Naive thymus-derived CD4-positive, alpha-beta T cell (primary cell): ENCODE results near the gene GTPBP6. TPM values are rescaled to one million over a fixed set of nuclear protein-coding genes. Genes with fewer than 3 reads are reported as not detected.

Experiments used
- ATAC-seq: fragments of 150-1000 bp; cut with Tn5 transposase; 2 replicates; pipeline ENCODE4 v1.10.0; 2021; ENCODE audit warnings: mild to moderate bottlenecking, moderate library complexity
- CTCF ChIA-PET: fragments of 350-600 bp; sonication (Branson Sonifier 250); formaldehyde crosslinking; loops from one replicate; lab custom pipeline; 2021; ENCODE audit warnings: antibody characterized with exemption; lab: Charles Lee
- POLR2A ChIA-PET: fragments of 350-600 bp; sonication (Branson Sonifier 250); formaldehyde crosslinking; loops from one replicate; lab custom pipeline; 2021; ENCODE audit warnings: antibody characterized with exemption, inconsistent platforms; lab: Charles Lee
- DNase-seq, 9 donors: peaks; one replicate each; pipeline versions ENCODE4 v3.0.0 to v3.0.0-alpha.2; 2020 to 2022; ENCODE audit warnings: mixed read lengths in 1 of 9
- H3K27ac ChIP-seq: one replicate; pipeline ENCODE4 v1.7.0; 2013; ENCODE audit warnings: mild to moderate bottlenecking, low read depth, low read length, moderate library complexity
- H3K27me3 ChIP-seq, 2 donors: one replicate each; pipeline ENCODE4 v1.7.0; 2013; ENCODE audit warnings: low read length in 2 of 2, mild to moderate bottlenecking in 2 of 2, moderate library complexity in 2 of 2; ENCODE audit not compliant: control insufficient read depth in 2 of 2, insufficient read depth in 2 of 2
- H3K36me3 ChIP-seq, 3 experiments: 1 replicate in 2 of 3; 2 replicates in 1 of 3; pipeline ENCODE4 v1.7.0; 2013; ENCODE audit warnings: low read length in 3 of 3, mild to moderate bottlenecking in 3 of 3, moderate library complexity in 1 of 3; ENCODE audit not compliant: insufficient read depth in 3 of 3, control insufficient read depth in 2 of 3
- H3K4me1 ChIP-seq, 2 donors: one replicate each; pipeline ENCODE4 v1.7.0; 2013; ENCODE audit warnings: low read length in 2 of 2, mild to moderate bottlenecking in 2 of 2, moderate library complexity in 1 of 2; ENCODE audit not compliant: control insufficient read depth in 2 of 2, insufficient read depth in 2 of 2
- H3K4me3 ChIP-seq: 2 replicates; pipeline ENCODE4 v1.7.0; 2013; ENCODE audit warnings: mild to moderate bottlenecking, low read length
- H3K9me3 ChIP-seq, 3 experiments: 1 replicate in 2 of 3; 2 replicates in 1 of 3; pipeline ENCODE4 v1.7.0; 2013; ENCODE audit warnings: low read length in 3 of 3; ENCODE audit not compliant: control insufficient read depth in 2 of 3
- H3K27ac Mint-ChIP-seq, 9 donors: one replicate each; pipeline ENCODE4 v1.8.0; 2020 to 2022; ENCODE audit warnings: mixed read lengths in 9 of 9, mild to moderate bottlenecking in 8 of 9, moderate library complexity in 5 of 9, inconsistent platforms in 2 of 9
- H3K27me3 Mint-ChIP-seq, 5 donors: one replicate each; pipeline ENCODE4 v1.8.0; 2021 to 2022; ENCODE audit warnings: mixed read lengths in 5 of 5, mild to moderate bottlenecking in 1 of 5
- H3K36me3 Mint-ChIP-seq, 5 donors: one replicate each; pipeline ENCODE4 v1.8.0; 2020 to 2022; ENCODE audit warnings: mixed read lengths in 5 of 5, mild to moderate bottlenecking in 3 of 5, inconsistent platforms in 1 of 5
- H3K4me1 Mint-ChIP-seq, 7 donors: one replicate each; pipeline ENCODE4 v1.8.0; 2020 to 2022; ENCODE audit warnings: mixed read lengths in 7 of 7, mild to moderate bottlenecking in 3 of 7, inconsistent platforms in 1 of 7
- H3K4me3 Mint-ChIP-seq, 10 donors: one replicate each; pipeline ENCODE4 v1.8.0; 2020 to 2022; ENCODE audit warnings: mild to moderate bottlenecking in 10 of 10, mixed read lengths in 10 of 10, moderate library complexity in 6 of 10, inconsistent platforms in 2 of 10
- H3K9me3 Mint-ChIP-seq, 11 donors: one replicate each; pipeline ENCODE4 v1.8.0; 2020 to 2022; ENCODE audit warnings: mixed read lengths in 11 of 11, mild to moderate bottlenecking in 4 of 11, inconsistent platforms in 1 of 11, moderate library complexity in 1 of 11
- intact Hi-C, 2 donors: fragments of 100-400 bp; cut with micrococcal nuclease; formaldehyde crosslinking; loops; one replicate each; pipeline ENCODE4 v1.15.1; 2023
- polyA plus RNA-seq, 2 donors: library from polyadenylated mRNA; unstranded; fragments of 300-500 nt; fragmentation: Illumina TruSeq; gene quantifications; one replicate each; pipeline ENCODE4 v1.2.3, GENCODE V29; 2021
- total RNA-seq, 6 experiments: library from RNA in 5 of 6; stranded (reverse) in 5 of 6; gene quantifications; 1 replicate in 5 of 6; 2 replicates in 1 of 6; pipeline ENCODE4 v1.2.3 and lab custom pipeline; 2021 to 2026

Gene GTPBP6
- total and polyA plus RNA-seq, 7 experiments from 2014 or later: 38.9 to 95.2 (median 73.9) TPM

DNA sequence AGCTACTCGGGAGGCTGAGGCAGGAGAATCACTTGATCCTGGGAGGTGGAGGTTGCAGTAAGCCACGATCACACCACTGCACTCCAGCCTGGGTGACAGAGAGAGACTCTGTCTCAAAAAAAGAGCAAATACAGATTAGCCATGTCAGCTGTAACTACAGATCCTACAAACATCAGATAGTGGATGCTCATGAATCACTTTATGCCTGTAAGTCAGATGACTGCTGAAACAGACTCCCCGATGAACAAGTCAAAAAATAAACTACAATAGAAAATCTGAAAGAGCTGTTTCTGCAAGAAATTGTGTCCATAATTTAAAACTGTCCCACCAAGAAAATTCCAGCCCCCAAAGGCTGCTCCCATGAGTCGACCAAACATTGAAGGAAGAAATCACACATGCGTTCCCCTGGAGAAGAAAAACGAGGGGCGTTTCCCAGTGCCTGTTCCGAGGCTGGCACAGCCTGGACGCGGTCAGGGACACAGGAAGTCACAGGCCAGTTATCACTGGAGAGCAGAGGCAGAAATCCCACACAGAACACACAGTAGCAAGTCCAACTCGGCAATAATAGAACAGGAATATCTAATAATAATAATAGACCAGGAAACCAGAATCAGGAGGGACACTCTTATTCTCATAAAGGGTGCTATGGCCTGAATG is 30.0 kb upstream of the GTPBP6 start:
- Histone ChIP-seq H3K36me3 (peaks cover 0 to 18% (median 0%) of the 10 kb centered on the region in 3 experiments), H3K27ac (no peak overlapping the region), H3K27me3 (no peaks in the 10 kb centered on the region), H3K4me3 (no peak overlapping the region), H3K9me3 (no peaks in the 10 kb centered on the region), H3K4me1 (no peaks in the 10 kb centered on the region)
- Mint-ChIP-seq H3K27ac (peak overlapping the region in 1 of 9 donors; percentile 30), H3K4me1 (peaks cover 0 to 6% (median 0%) of the 10 kb centered on the region in 7 donors), H3K36me3 (peaks cover 0 to 27% (median 4%) of the 10 kb centered on the region in 5 donors), H3K9me3 (no peaks in the 10 kb centered on the region), H3K4me3 (no peak overlapping the region), H3K27me3 (no peaks in the 10 kb centered on the region)
- ATAC-seq: no peak
- ChIA-PET POLR2A (no interaction called here), CTCF (no interaction called here)
- no peak for DNase-seq
- intact Hi-C loops: no loop called here

DNA sequence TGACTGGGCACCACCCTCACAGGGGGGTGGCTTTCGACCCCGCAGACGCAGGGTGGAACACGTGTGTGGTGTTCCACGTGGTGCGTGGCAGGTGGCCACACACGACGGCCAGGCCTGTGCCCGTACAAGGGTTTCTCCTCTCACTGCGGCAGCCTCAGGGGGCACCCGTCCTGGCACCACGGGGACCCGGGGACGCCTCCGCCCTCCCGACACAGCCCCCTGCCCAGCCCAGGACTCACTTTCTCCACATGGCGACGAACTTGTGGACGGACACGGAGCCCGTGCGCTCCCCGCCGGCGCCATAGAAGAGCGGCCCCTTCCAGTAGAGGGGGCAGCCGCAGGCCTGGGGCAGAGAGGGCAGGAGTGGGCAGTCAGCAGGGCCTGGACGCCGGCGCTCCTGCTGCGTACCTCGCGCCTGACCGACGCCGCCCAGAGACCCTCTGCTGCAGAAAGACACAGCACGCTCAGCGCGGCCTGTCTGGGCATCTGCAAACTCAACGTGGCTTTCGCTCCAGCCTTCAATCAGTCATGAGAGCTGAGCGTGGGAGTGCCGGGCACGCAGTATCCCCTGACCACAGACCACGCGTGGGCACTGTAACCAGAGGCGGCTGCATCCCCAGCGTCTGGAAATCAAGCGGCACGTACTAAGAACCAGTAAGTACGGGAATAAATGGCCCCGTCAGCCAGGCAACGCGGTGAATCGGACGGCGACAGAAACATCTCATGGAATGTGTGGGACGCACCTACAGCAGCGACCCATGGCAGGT is 28.9 kb upstream of the GTPBP6 start:
- Mint-ChIP-seq H3K9me3 (no peaks in the 10 kb centered on the region), H3K27ac (peak overlapping the region in 1 of 9 donors; percentile 8), H3K4me1 (peaks cover 0 to 6% (median 0%) of the 10 kb centered on the region in 7 donors), H3K36me3 (peaks cover 0 to 25% (median 2%) of the 10 kb centered on the region in 5 donors), H3K27me3 (no peaks in the 10 kb centered on the region), H3K4me3 (no peak overlapping the region)
- DNase-seq (no peak), ATAC-seq (peak; percentile 10)
- Histone ChIP-seq H3K27ac (no peak overlapping the region), H3K36me3 (peaks cover 0 to 18% (median 0%) of the 10 kb centered on the region in 3 experiments), H3K9me3 (no peaks in the 10 kb centered on the region), H3K27me3 (no peaks in the 10 kb centered on the region), H3K4me3 (no peak overlapping the region), H3K4me1 (no peaks in the 10 kb centered on the region)
- ChIA-PET CTCF (no interaction called here), POLR2A (no interaction called here)
- intact Hi-C loops: no loop called here

DNA sequence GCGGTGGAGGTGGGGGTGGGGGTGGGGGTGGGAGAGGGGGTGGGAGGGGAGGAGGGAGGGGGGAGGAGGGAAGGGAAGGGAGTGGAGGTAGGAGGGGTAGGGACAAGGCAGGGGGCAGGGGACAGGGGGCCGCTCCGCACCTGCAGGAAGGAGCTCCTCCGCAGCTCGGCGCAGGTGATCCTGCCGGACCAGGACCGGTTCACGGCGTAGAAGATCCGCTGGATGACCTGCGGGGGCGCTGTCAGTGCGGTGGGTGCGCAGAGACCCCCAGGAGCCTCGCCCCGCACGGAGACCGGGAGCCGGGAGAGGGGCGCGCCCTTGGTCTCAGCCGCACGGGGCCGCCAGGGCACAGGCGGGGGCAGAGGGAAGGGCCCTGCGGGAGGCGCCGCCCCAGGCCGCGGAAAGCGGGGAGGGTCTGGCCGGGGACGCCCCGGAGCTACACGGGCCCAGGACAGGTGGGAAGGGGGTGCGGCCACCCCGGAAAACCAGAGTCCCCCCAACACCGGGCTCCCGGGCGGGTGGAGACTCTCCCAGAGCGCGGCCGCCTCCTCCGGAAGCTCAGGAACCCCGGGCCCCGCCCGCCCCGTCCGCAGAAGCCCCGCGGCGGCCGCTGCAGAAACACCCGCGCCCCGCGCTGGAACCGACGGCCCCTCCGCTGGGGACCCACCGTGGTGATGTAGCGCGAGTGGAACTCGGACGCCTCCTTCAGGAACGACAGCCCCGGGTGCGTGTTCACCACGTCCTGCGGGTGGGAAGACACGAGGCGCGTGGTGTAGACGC is 27.6 kb upstream of the GTPBP6 start:
- Histone ChIP-seq H3K36me3 (peaks cover 0 to 24% (median 0%) of the 10 kb centered on the region in 3 experiments), H3K4me1 (no peaks in the 10 kb centered on the region), H3K27me3 (no peaks in the 10 kb centered on the region), H3K4me3 (no peak overlapping the region), H3K27ac (no peak overlapping the region), H3K9me3 (no peaks in the 10 kb centered on the region)
- no peak for ATAC-seq
- DNase-seq: peak in 1 of 9 donors; percentile 8
- peaks cover 0 to 26% (median 4%) of the 10 kb centered on the region in 5 donors for H3K36me3 Mint-ChIP-seq
- H3K27ac Mint-ChIP-seq: no peak overlapping the region
- intact Hi-C loops: no loop called here
- H3K9me3 Mint-ChIP-seq: peaks cover 0 to 2% (median 0%) of the 10 kb centered on the region in 11 donors
- no peaks in the 10 kb centered on the region for H3K27me3 Mint-ChIP-seq
- H3K4me1 Mint-ChIP-seq: peaks cover 0 to 6% (median 0%) of the 10 kb centered on the region in 7 donors
- POLR2A ChIA-PET: no interaction called here
- no peak overlapping the region for H3K4me3 Mint-ChIP-seq
- CTCF ChIA-PET: no interaction called here

DNA sequence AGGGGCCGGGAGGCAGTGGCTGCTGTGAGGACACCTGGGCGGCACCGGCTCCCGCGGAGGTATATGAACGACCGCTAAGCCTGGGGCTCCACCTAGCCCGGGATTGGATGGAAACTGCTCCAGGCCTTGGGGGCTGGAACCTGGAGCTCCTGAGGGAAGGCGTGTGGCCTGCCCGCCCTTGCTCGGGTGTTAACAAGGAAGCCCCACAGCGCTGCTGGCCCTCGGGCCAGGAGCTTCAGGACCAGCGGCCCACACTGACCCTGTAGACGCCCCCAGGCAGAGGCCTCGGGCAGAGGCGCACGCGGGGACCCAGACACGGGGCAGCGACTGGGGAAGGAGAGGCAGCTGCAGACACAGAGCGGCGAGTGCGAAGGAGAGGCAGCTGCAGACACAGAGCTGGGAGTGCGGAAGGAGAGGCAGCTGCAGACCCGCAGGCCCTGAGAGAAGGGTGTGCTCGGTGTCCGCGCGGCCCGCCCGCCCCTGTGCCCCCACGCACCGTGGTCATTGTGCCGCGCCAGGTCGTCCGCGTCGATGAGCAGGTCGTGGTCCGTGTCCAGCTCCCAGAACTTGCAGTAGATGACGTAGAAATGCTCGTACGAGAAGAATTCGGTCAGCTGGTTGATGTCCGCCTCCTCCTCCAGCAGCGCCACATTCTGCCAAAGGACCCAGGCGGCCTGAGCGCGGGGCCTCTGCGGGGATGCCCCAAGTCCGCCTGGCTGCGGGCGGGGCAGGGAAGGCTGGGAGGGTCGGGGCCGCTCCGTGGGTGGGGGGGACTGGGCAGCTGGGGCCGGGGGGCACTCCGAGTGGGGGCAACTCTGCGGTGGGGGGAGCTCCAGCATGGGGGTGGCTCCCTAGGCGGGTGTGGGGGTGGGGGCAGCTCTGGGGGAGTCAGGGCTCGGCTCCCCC is 26.7 kb upstream of the GTPBP6 start:
- DNase-seq: peak in 1 of 9 donors; percentile 4

DNA sequence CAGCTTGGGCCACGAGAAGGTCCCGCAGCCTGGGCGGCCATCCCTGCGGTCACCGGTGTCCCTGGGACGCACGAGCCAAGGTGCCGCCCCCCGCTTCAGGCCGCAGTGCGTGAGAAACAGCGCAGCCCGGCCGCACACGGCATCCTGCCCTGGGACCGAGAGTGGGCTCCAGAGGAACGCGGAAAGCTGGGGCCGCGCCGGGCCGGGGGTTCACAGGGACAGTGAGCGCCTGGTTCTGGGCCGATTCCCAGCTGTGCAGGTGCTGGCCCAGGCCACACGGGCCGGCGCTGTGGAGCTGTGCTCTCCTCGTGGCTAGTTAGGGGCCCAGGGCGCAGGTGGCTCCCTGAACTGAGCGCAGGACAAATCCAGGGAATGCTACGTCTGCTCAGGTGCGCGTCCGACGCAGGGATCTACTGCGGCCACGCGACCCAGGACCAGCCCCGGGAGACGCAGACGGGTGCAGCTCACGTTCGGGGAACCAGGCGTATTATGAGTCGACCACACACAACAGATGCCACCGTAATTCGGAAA is 25.8 kb upstream of the GTPBP6 start:
- POLR2A ChIA-PET: no interaction called here
- intact Hi-C loops: no loop called here
- no peaks in the 10 kb centered on the region for H3K27me3 Mint-ChIP-seq
- Histone ChIP-seq H3K27me3 (no peaks in the 10 kb centered on the region), H3K4me3 (no peak overlapping the region), H3K9me3 (no peaks in the 10 kb centered on the region), H3K27ac (no peak overlapping the region), H3K4me1 (no peaks in the 10 kb centered on the region), H3K36me3 (peaks cover 0 to 24% (median 0%) of the 10 kb centered on the region in 3 experiments)
- peaks cover 0 to 26% (median 4%) of the 10 kb centered on the region in 5 donors for H3K36me3 Mint-ChIP-seq
- CTCF ChIA-PET: no interaction called here
- H3K9me3 Mint-ChIP-seq: peaks cover 0 to 2% (median 0%) of the 10 kb centered on the region in 11 donors
- no peak overlapping the region for H3K4me3 Mint-ChIP-seq
- ATAC-seq: no peak
- H3K27ac Mint-ChIP-seq: peak overlapping the region in 1 of 9 donors; percentile 4
- DNase-seq: peak in 1 of 9 donors; percentile 3
- peaks cover 0 to 6% (median 0%) of the 10 kb centered on the region in 7 donors for H3K4me1 Mint-ChIP-seq

More for the DNA sequence above, 26.7 kb upstream of the GTPBP6 start:
- intact Hi-C loops: no loop called here
- Mint-ChIP-seq H3K9me3 (peaks cover 0 to 2% (median 0%) of the 10 kb centered on the region in 11 donors), H3K4me1 (peaks cover 0 to 6% (median 0%) of the 10 kb centered on the region in 7 donors), H3K36me3 (peaks cover 0 to 26% (median 4%) of the 10 kb centered on the region in 5 donors), H3K27me3 (no peaks in the 10 kb centered on the region), H3K27ac (no peak overlapping the region), H3K4me3 (no peak overlapping the region)
- H3K27me3 ChIP-seq: no peaks in the 10 kb centered on the region
- no peaks in the 10 kb centered on the region for H3K9me3 ChIP-seq
- POLR2A ChIA-PET: no interaction called here
- H3K27ac ChIP-seq: no peak overlapping the region
- no peaks in the 10 kb centered on the region for H3K4me1 ChIP-seq
- H3K4me3 ChIP-seq: no peak overlapping the region
- no peak for ATAC-seq
- H3K36me3 ChIP-seq: peaks cover 0 to 24% (median 0%) of the 10 kb centered on the region in 3 experiments
- CTCF ChIA-PET: no interaction called here
